Karpas-422 (cell line): Measurements from ENCODE around the gene DNAJB1. TPM values are rescaled to one million over a fixed set of nuclear protein-coding genes. Genes with fewer than 3 reads are reported as not detected.

ENCODE experiments used
- DNase-seq: peaks from one replicate; pipeline ENCODE4 v3.0.0-alpha.2; 2015
- H2AFZ ChIP-seq: fragments of 200-600 bp; sonication (generic); 2 replicates; pipeline ENCODE4 v1.6.1; 2014; ENCODE audit warnings: antibody characterized with exemption, low read length, mixed read lengths
- H3K27ac ChIP-seq: fragments of 200-600 bp; sonication (generic); 2 replicates; pipeline ENCODE4 v1.5.1; 2014; ENCODE audit warnings: mild to moderate bottlenecking, low read length, moderate library complexity
- H3K27me3 ChIP-seq: fragments of 200-600 bp; sonication (generic); 2 replicates; pipeline ENCODE4 v1.6.1; 2014; ENCODE audit warnings: low read length, mixed read lengths
- H3K36me3 ChIP-seq: fragments of 200-600 bp; sonication (generic); 2 replicates; pipeline ENCODE4 v1.6.1; 2014; ENCODE audit warnings: low read length, mixed read lengths; ENCODE audit not compliant: insufficient read depth
- H3K4me1 ChIP-seq: fragments of 200-600 bp; sonication (generic); 2 replicates; pipeline ENCODE4 v1.6.1; 2014; ENCODE audit warnings: mild to moderate bottlenecking, low read length, mixed read lengths
- H3K4me2 ChIP-seq: fragments of 200-600 bp; sonication (generic); 2 replicates; pipeline ENCODE4 v1.6.1; 2014; ENCODE audit warnings: low read length, low read depth, mild to moderate bottlenecking; ENCODE audit not compliant: poor library complexity, severe bottlenecking
- H3K4me3 ChIP-seq: fragments of 200-600 bp; sonication (generic); 2 replicates; pipeline ENCODE4 v1.5.1; 2014; ENCODE audit warnings: mild to moderate bottlenecking, antibody characterized with exemption, low read length, mixed read lengths
- H3K79me2 ChIP-seq: fragments of 200-600 bp; sonication (generic); 2 replicates; pipeline ENCODE4 v1.6.1; 2014; ENCODE audit warnings: mild to moderate bottlenecking, low read length, mixed read lengths
- H3K9ac ChIP-seq: fragments of 200-600 bp; sonication (generic); 2 replicates; pipeline ENCODE4 v1.6.0; 2014; ENCODE audit warnings: low read length
- H3K9me2 ChIP-seq: fragments of 200-600 bp; sonication (generic), shearing (Covaris generic); replicated peaks from 2 replicates; pipeline ENCODE4 v1.6.0; 2014; ENCODE audit warnings: mild to moderate bottlenecking, low read length, moderate library complexity; ENCODE audit not compliant: insufficient read depth
- H3K9me3 ChIP-seq: fragments of 300-700, 200-600 bp; sonication (generic); 2 replicates; pipeline ENCODE4 v1.6.1; 2014; ENCODE audit warnings: low read length, mixed read lengths
- H4K20me1 ChIP-seq: fragments of 200-600 bp; sonication (generic); 2 replicates; pipeline ENCODE4 v1.6.1; 2014; ENCODE audit warnings: mild to moderate bottlenecking, antibody characterized with exemption, low read length, low read depth; ENCODE audit not compliant: insufficient read depth
- total RNA-seq: library from RNA; depleted of rRNA; stranded (reverse); fragments of >200 nt; shearing (Covaris generic); gene quantifications from 2 replicates; pipeline ENCODE4 v1.2.3, GENCODE V29; 2014; ENCODE audit warnings: low replicate concordance

The DNAJB1 gene
- total RNA-seq, 1 experiment from 2014 or later = 39.7 TPM

DNA sequence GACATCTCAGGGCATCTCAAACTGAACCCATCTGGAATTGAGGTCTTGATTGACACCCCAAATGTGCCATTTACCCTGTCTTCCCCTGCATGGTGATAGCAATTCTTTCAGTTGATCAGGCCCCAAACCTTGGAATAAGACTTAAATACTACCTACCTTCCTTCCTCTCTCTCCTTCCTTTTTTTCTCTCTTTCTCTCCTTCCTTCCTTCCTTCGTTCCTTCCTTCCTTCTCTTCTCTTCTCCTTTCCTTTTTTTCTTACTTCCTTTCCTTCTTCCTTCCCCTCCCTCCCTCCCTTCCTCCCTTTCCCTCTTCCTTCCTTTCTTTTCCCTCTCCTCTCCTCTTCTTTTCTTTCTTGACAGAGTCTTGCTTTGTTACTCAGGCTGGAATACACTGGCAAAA is 14.9 kb downstream of the DNAJB1 start:
- Histone ChIP-seq H3K27me3 (no peaks in the 10 kb centered on the region), H3K79me2 (no peaks in the 10 kb centered on the region), H4K20me1 (no peaks in the 10 kb centered on the region), H2AFZ (no peak overlapping the region), H3K9ac (no peak overlapping the region), H3K9me3 (no peaks in the 10 kb centered on the region), H3K4me3 (no peak overlapping the region), H3K4me2 (no peak overlapping the region), H3K27ac (no peak overlapping the region), H3K9me2 (no peaks in the 10 kb centered on the region), H3K36me3 (no peaks in the 10 kb centered on the region), H3K4me1 (peaks cover 2% of the 10 kb centered on the region; the same call in 1 of the 2 replicates)
- DNase-seq = no peak

DNA sequence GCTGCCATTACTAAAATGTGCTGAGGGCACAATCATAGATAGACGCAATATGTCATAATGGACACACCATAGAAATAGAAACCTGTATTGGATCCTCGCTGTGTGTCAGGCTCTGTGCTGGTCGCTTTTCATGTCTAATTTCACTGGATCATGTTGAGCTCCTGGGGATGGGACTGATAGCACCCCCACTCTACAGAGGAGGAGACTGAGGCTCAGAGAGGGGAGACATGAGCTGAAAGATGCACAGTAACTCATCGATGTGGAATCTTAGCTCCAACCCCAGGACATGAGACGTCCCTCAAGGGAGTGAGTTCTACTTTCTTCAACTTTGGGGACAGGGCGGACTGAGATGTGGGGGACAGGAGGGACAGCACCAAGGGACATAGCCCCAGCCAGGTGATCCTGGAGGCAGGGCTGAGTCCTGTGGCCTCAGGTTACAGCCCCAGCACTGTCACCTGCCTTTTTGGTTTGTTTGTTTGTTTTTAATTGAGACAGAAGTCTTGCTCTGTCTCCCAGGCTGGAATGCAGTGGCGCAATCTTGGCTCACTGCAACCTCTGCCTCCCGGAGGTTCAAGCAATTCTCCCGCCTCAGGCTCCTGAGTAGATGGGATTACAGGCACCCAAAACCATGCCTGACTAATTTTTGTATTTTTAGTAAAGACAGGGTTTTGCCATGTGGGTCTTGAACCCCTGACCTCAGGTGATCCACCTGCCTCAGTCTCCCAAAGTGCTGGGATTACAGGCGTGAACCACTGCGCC is 15.7 kb downstream of the DNAJB1 start:
- DNase-seq = no peak
- Histone ChIP-seq H3K79me2 (no peaks in the 10 kb centered on the region), H3K36me3 (no peaks in the 10 kb centered on the region), H3K9me3 (no peaks in the 10 kb centered on the region), H3K9ac (no peak overlapping the region), H3K4me1 (peaks cover 2% of the 10 kb centered on the region; the same call in 1 of the 2 replicates), H3K4me3 (no peak overlapping the region), H3K9me2 (no peaks in the 10 kb centered on the region), H3K27me3 (no peaks in the 10 kb centered on the region), H4K20me1 (no peaks in the 10 kb centered on the region), H3K4me2 (no peak overlapping the region), H3K27ac (no peak overlapping the region), H2AFZ (no peak overlapping the region)

DNA sequence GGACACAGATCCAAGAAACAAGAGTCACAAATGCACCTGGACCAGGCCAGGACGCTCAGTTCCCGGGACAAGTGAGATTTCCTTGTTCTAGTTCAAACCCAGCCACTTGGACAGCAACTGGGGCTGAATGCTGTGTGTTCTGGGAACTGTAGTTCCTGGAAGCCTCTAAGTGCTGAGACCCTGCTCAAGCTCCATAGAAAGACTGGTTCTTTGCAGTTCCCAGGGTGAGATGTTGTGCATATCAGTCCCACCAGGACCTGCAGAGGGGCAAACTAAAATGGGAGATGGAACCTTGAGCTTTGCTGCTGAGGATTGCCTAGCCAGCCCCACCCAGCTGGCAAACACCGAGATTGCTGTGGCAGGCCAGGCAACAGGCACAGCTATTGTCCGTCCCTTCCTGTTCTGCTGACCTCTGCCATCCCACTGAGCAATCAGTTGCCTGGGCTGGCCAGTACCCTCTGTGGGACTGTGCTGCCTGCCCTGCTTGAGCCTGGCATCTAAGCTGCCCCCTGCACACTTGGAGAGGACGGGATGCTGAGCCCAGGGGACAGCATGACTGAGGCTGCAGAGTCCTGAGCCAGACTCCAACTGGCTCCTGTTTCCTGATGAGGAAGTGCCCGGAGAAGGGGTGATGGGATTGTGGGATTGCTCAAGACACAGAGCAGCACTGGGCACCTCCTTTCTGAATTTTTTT is 20.8 kb downstream of the DNAJB1 start:
- H3K4me2 ChIP-seq = no peak overlapping the region
- no peak overlapping the region for H3K27ac ChIP-seq
- no peaks in the 10 kb centered on the region for H3K79me2 ChIP-seq
- no peaks in the 10 kb centered on the region for H3K9me2 ChIP-seq
- H3K36me3 ChIP-seq = no peaks in the 10 kb centered on the region
- no peak overlapping the region for H2AFZ ChIP-seq
- no peaks in the 10 kb centered on the region for H3K27me3 ChIP-seq
- DNase-seq = peak; percentile 37
- peaks cover 4% of the 10 kb centered on the region for H3K4me1 ChIP-seq
- H4K20me1 ChIP-seq = no peaks in the 10 kb centered on the region
- H3K9ac ChIP-seq = no peak overlapping the region
- no peaks in the 10 kb centered on the region for H3K9me3 ChIP-seq
- H3K4me3 ChIP-seq = no peak overlapping the region

DNA sequence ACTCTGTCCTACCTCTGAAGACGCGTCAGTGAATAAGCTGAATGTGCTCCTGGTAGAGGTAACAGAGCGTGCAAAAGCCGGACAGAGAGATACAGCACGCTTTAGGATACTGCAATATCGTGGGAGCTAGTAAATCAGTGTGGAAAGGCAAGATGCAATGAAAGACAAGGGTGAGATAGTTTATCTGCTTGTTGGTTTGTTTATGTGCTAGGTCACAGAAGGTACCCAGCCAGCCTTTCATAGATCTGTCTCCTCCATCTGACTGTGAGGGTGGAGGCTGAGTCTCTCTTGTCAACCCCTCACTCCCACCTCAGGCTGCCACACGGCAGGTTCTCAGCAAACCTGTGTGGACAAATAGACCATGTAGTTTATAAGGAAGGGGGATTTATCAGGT is 21.4 kb downstream of the DNAJB1 start:
- no peaks in the 10 kb centered on the region for H3K9me3 ChIP-seq
- H3K4me1 ChIP-seq = peaks cover 4% of the 10 kb centered on the region
- H3K4me2 ChIP-seq = no peak overlapping the region
- no peaks in the 10 kb centered on the region for H3K36me3 ChIP-seq
- no peak overlapping the region for H3K9ac ChIP-seq
- H3K27me3 ChIP-seq = no peaks in the 10 kb centered on the region
- no peaks in the 10 kb centered on the region for H3K79me2 ChIP-seq
- H2AFZ ChIP-seq = no peak overlapping the region
- no peaks in the 10 kb centered on the region for H4K20me1 ChIP-seq
- no peak overlapping the region for H3K27ac ChIP-seq
- H3K4me3 ChIP-seq = no peak overlapping the region
- H3K9me2 ChIP-seq = no peaks in the 10 kb centered on the region
- DNase-seq = peak; percentile 40

DNA sequence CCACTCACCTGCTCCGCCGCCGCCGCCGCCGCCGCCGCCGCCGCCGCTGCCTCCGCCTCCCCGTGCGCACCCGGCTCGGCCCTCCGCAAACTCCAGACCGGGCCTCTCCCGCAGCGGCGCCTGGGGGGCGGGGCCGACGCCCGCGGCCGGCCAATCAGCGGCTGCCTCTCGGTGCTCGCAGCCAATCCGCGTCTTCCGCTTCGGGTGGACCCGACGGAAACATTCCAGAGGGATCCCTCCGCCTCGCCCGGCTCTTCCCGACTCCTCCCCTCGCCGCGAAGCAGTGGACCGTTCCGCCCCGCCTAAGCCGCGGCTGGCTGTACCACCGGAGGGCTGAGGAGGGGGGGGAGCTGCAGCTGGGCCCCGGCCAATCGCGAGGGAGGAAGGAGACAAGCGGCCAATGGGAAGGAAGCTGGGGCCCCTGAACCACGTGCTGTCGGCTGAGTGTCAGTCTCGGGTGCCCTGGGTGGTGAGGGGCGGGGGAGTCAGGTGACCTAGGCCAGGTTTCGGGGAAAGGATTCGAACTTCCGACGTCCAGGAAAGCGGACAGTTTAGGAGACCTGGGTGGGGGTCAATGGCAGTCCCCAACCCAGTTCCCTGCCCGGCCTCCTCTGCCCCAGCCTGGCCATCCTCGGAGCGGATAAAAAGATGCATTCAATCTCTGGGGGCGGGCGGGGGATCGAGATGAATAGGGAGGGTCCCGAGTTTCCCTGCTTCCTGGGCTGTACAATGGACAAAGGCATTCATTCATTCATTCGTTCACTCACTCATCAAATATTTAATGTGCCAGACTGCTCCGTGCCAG is 22.0 kb downstream of the DNAJB1 start, which contains the start of gene GIPC1:
TSS of gene GIPC1 (minus strand) at position 99 of the 805 bp plus-strand sequence. CDS start 13,151 bp downstream, outside the sequence.
- peak; percentile 81 for DNase-seq
- Histone ChIP-seq H3K4me1 (peaks cover 4% of the 10 kb centered on the region), H3K9ac (peak within 1 kb of the TSS; percentile 50), H4K20me1 (no peaks in the 10 kb centered on the region), H3K36me3 (no peaks in the 10 kb centered on the region), H2AFZ (no peak within 1 kb of the TSS), H3K9me2 (no peaks in the 10 kb centered on the region), H3K27me3 (no peaks in the 10 kb centered on the region), H3K4me3 (peak within 1 kb of the TSS; percentile 57; the same call in 1 of the 2 replicates), H3K4me2 (peak within 1 kb of the TSS; percentile 47), H3K79me2 (no peaks in the 10 kb centered on the region), H3K27ac (no peak within 1 kb of the TSS), H3K9me3 (no peaks in the 10 kb centered on the region)

DNA sequence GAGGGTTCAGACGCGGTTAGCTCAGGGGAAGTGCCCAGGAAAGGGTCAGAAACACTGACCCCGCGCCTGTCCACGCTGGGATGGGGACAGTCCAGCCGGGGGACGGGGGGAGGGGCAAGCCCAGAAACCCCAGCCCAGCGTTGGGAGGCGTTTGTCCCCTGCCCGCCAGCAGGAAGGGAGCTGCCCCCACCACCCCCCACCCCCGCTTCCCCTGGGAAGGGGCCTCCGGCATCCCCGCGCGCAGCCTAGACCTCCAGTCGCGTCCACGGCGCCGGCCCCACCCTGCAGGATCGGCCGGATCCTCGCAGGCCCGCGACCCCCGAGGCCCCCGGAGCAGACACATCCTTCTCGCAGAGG is 22.5 kb downstream of the DNAJB1 start:
- Histone ChIP-seq H3K9ac (peak overlapping the region; percentile 50), H3K79me2 (no peaks in the 10 kb centered on the region), H3K27ac (no peak overlapping the region), H3K4me1 (peaks cover 4% of the 10 kb centered on the region), H2AFZ (no peak overlapping the region), H3K4me2 (peak overlapping the region; percentile 47), H3K27me3 (no peaks in the 10 kb centered on the region), H3K36me3 (no peaks in the 10 kb centered on the region), H3K9me2 (no peaks in the 10 kb centered on the region), H3K4me3 (peak overlapping the region; percentile 57; the same call in 1 of the 2 replicates), H4K20me1 (no peaks in the 10 kb centered on the region), H3K9me3 (no peaks in the 10 kb centered on the region)
- no peak for DNase-seq

DNA sequence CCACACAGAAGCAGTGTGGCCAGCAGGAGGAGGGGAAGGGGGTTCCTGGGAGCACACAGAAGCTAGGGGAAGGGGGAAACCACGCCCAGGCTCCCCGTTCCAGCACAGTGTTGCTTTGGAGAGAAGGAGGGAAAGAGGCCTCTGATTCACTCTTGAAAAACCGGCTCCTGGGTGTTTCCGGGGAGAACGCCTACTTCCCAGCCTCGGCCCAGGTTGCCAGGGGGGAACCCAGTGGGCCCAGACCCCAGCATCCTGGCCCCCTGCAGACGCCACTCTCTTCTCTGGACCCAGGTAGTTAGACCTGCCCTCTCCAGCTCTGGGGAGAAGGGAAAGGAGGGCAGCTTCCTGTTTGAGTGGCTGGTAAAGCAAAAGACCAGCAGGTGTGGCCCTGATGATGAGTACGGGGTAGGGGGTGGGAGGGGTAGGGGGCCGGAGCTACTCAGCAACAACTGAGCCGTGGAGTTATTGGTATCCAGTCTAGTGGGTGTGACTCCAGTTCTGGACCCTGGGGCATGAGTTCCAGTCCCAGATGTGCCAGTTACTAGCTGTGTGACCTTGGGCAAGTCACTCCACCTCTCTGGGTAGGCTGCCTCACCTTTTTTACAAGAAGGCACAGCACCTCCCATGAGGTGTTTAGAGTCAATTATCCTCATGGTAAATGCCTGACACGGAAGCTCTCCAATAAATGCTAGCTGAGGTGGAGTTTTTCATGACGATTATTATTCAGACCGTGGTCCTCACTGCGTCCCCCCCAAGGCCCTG is 23.1 kb downstream of the DNAJB1 start:
- H3K27ac ChIP-seq = no peak overlapping the region
- H3K36me3 ChIP-seq = no peaks in the 10 kb centered on the region
- H3K9me3 ChIP-seq = no peaks in the 10 kb centered on the region
- H3K4me1 ChIP-seq = peaks cover 4% of the 10 kb centered on the region
- no peaks in the 10 kb centered on the region for H3K9me2 ChIP-seq
- no peak overlapping the region for H2AFZ ChIP-seq
- peak overlapping the region; percentile 47 for H3K4me2 ChIP-seq
- DNase-seq = no peak
- peak overlapping the region; percentile 57; the same call in 1 of the 2 replicates for H3K4me3 ChIP-seq
- H3K27me3 ChIP-seq = no peaks in the 10 kb centered on the region
- H4K20me1 ChIP-seq = no peaks in the 10 kb centered on the region
- peak overlapping the region; percentile 50; the same call in 1 of the 2 replicates for H3K9ac ChIP-seq
- H3K79me2 ChIP-seq = no peaks in the 10 kb centered on the region
